ENCODE measurements around the gene SPINK2. TPM values are rescaled to one million over a fixed set of nuclear protein-coding genes. Genes with fewer than 3 reads are reported as not detected.

SPINK2 gene
- total RNA-seq, 1 donor from 2014 or later, result not detected

- DNase-seq (ENCODE audit: low spot score), result no peak
- H3K36me3 Mint-ChIP-seq, result no peaks in the 10 kb centered on the region
- Histone ChIP-seq H3K4me2 (no peak overlapping the region), H3K4me3 (no peak overlapping the region), H3K9ac (no peak overlapping the region), H2AFZ (replicated peaks) (no peak overlapping the region), H3K27ac (no peak overlapping the region), H3K36me3 (no peaks in the 10 kb centered on the region), H3K79me2 (ENCODE audit: low read depth) (no peaks in the 10 kb centered on the region), H3K4me1 (peaks cover 5% of the 10 kb centered on the region), H3K27me3 (peaks cover 38% of the 10 kb centered on the region), H4K20me1 (ENCODE audit: low read depth) (no peaks in the 10 kb centered on the region), H3F3A (ENCODE audit: low read depth) (peaks cover 21% of the 10 kb centered on the region), H3K9me3 (ENCODE audit: low read depth) (no peaks in the 10 kb centered on the region)
- no peaks in the 10 kb centered on the region for H3K9me3 Mint-ChIP-seq
- H3K4me3 Mint-ChIP-seq, result no peak overlapping the region
- H3K27me3 Mint-ChIP-seq (ENCODE audit: insufficient read depth, low read depth), result peaks cover 29% of the 10 kb centered on the region
- peaks cover 5% of the 10 kb centered on the region for H3K4me1 Mint-ChIP-seq
- H3K27ac Mint-ChIP-seq, result no peak overlapping the region
- TF ChIP-seq EZH2 (IDR thresholded peaks at IDR 0.05) (no peak), EZH2phosphoT487 (IDR thresholded peaks at IDR 0.05) (no peak), CTCF (IDR thresholded peaks at IDR 0.05) (no peak)
Observed at GRCh38 chr4:56817840-56818491, 3.5 kb downstream of the SPINK2 start.

- H3K27me3 Mint-ChIP-seq (ENCODE audit: insufficient read depth, low read depth), result peaks cover 4% of the 10 kb centered on the region
- no peaks in the 10 kb centered on the region for H3F3A ChIP-seq (ENCODE audit: low read depth)
- H3K4me3 Mint-ChIP-seq, result no peak overlapping the region
- no peaks in the 10 kb centered on the region for H3K36me3 Mint-ChIP-seq
- H3K4me1 Mint-ChIP-seq, result no peaks in the 10 kb centered on the region
- H3K9me3 ChIP-seq (ENCODE audit: low read depth), result no peaks in the 10 kb centered on the region
- H2AFZ ChIP-seq (replicated peaks), result no peak overlapping the region
- no peaks in the 10 kb centered on the region for H3K4me1 ChIP-seq
- no peak overlapping the region for H3K27ac Mint-ChIP-seq
- no peak overlapping the region for H3K27ac ChIP-seq
- H4K20me1 ChIP-seq (ENCODE audit: low read depth), result no peaks in the 10 kb centered on the region
- H3K27me3 ChIP-seq, result no peaks in the 10 kb centered on the region
- H3K9ac ChIP-seq, result no peak overlapping the region
- TF ChIP-seq EZH2 (IDR thresholded peaks at IDR 0.05), result no peak
- no peak for TF ChIP-seq CTCF (IDR thresholded peaks at IDR 0.05)
- H3K9me3 Mint-ChIP-seq, result no peaks in the 10 kb centered on the region
- H3K4me3 ChIP-seq, result no peak overlapping the region
- H3K4me2 ChIP-seq, result no peak overlapping the region
- H3K79me2 ChIP-seq (ENCODE audit: low read depth), result no peaks in the 10 kb centered on the region
- no peak for DNase-seq (ENCODE audit: low spot score)
- H3K36me3 ChIP-seq, result no peaks in the 10 kb centered on the region
Observed at GRCh38 chr4:56806666-56807065, 14.8 kb downstream of the SPINK2 start.

GRCh38 chr4:56804551-56804950, 16.9 kb downstream of the SPINK2 start:
- H3K4me2 ChIP-seq, result no peak overlapping the region

More at GRCh38 chr4:56804551-56804950, 16.9 kb downstream of the SPINK2 start:
- no peaks in the 10 kb centered on the region for H3K9me3 Mint-ChIP-seq
- no peaks in the 10 kb centered on the region for H3K36me3 Mint-ChIP-seq
- Histone ChIP-seq H3K4me1 (no peaks in the 10 kb centered on the region), H2AFZ (replicated peaks) (no peak overlapping the region), H3K9me3 (ENCODE audit: low read depth) (no peaks in the 10 kb centered on the region), H3K4me3 (no peak overlapping the region), H3K79me2 (ENCODE audit: low read depth) (no peaks in the 10 kb centered on the region), H3K36me3 (no peaks in the 10 kb centered on the region), H4K20me1 (ENCODE audit: low read depth) (no peaks in the 10 kb centered on the region), H3F3A (ENCODE audit: low read depth) (no peaks in the 10 kb centered on the region), H3K9ac (no peak overlapping the region), H3K27me3 (peaks cover 3% of the 10 kb centered on the region), H3K27ac (no peak overlapping the region)
- no peak overlapping the region for H3K27ac Mint-ChIP-seq
- peaks cover 7% of the 10 kb centered on the region for H3K27me3 Mint-ChIP-seq (ENCODE audit: insufficient read depth, low read depth)
- peaks cover 10% of the 10 kb centered on the region for H3K4me1 Mint-ChIP-seq
- H3K4me3 Mint-ChIP-seq, result no peak overlapping the region
- no peak for DNase-seq (ENCODE audit: low spot score)
- TF ChIP-seq CTCF (IDR thresholded peaks at IDR 0.05) (no peak), EZH2 (IDR thresholded peaks at IDR 0.05) (no peak), EZH2phosphoT487 (IDR thresholded peaks at IDR 0.05) (no peak)
